Breast epithelium (tissue), 4 donors: ENCODE measurements around the gene CDH13. TPM values are rescaled to one million over a fixed set of nuclear protein-coding genes. Genes with fewer than 3 reads are reported as not detected.

ENCODE experiments used
- DNase-seq, 2 donors: peaks; one replicate each; pipeline ENCODE4 v3.0.0-alpha.2; 2019; ENCODE audit warnings: low spot score in 2 of 2
- H3K27ac ChIP-seq, 2 donors: fragments of 200-600 bp; sonication (generic) in 1 of 2; one replicate each; pipeline ENCODE4 v1.5.1; 2016 to 2019; ENCODE audit warnings: mild to moderate bottlenecking in 1 of 2
- H3K27me3 ChIP-seq, 2 donors: fragments of 200-600 bp; sonication (generic) in 1 of 2; one replicate each; pipeline versions ENCODE4 v1.5.1 to v1.6.0; 2017 to 2019; ENCODE audit warnings: control low read depth in 1 of 2, mild to moderate bottlenecking in 1 of 2
- H3K36me3 ChIP-seq: fragments of 200-600 bp; one replicate; pipeline ENCODE4 v1.5.1; 2019
- H3K4me1 ChIP-seq, 2 donors: fragments of 200-600 bp; sonication (generic); one replicate each; pipeline ENCODE4 v1.5.1; 2016 to 2019; ENCODE audit warnings: control low read depth in 1 of 2
- H3K4me3 ChIP-seq, 3 donors: fragments of 200-600 bp; sonication (generic); 1 replicate in 2 of 3; 2 replicates in 1 of 3; pipeline ENCODE4 v1.5.1; 2016 to 2019; ENCODE audit warnings: mild to moderate bottlenecking in 3 of 3, moderate library complexity in 2 of 3
- H3K9me3 ChIP-seq, 2 donors: fragments of 200-600 bp; sonication (generic) in 1 of 2; one replicate each; pipeline ENCODE4 v1.5.1; 2016 to 2019; ENCODE audit warnings: control low read depth in 1 of 2
- POLR2A ChIP-seq: fragments of 450-650 bp; IDR thresholded peaks from one replicate; pipeline ENCODE4 v1.6.1; 2016; ENCODE audit warnings: antibody characterized with exemption, mild to moderate bottlenecking, moderate library complexity
- POLR2AphosphoS5 ChIP-seq, 3 donors: sonication (generic); formaldehyde crosslinking; IDR thresholded peaks; one replicate each; pipeline ENCODE4 v1.6.1; 2017; ENCODE audit warnings: antibody characterized with exemption in 3 of 3
- intact Hi-C: fragments of 100-400 bp; cut with DNase I; formaldehyde crosslinking; loops from one replicate; pipeline ENCODE4 v1.15.1; 2023; ENCODE audit warnings: low total_unique reads
- total RNA-seq, 3 donors: library from RNA; depleted of rRNA; stranded (reverse); fragments of >200 nt; gene quantifications; one replicate each; pipeline ENCODE4 v1.1.0, GENCODE V29; 2016
- TF ChIP-seq, protein P1 (sequence below), 3 donors: fragments of 450-650 bp; IDR thresholded peaks; one replicate each; pipeline ENCODE4 v1.5.1; 2016 to 2017; ENCODE audit warnings: antibody characterized with exemption in 3 of 3, mild to moderate bottlenecking in 3 of 3, moderate library complexity in 3 of 3

Gene CDH13
- total RNA-seq, 3 donors from 2014 or later = 6.0 to 13.1 (median 11.5) TPM

DNA sequence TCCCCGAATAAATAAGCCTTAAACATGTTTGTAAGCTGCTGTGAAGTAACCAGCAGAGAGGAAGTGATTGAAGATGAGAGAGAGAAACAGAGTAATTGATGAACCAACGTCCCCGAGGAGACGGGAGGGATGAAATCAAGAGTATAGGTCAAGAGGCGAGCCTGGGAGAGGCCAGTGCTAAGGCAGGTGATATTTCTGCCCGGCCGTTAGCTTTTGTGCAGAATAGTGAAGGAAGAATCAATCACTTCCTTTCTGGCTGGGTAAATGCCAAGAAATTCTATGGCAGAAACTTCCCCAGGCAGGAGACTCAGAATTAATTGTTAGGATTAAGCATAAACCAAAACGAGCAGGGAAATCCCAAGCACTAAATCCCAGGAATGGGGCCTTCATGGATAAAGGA lies 273.8 kb downstream of the CDH13 start:
- intact Hi-C loops = no loop called here
- no peaks in the 10 kb centered on the region for H3K9me3 ChIP-seq
- H3K4me3 ChIP-seq = no peak overlapping the region
- H3K4me1 ChIP-seq = no peaks in the 10 kb centered on the region
- H3K36me3 ChIP-seq = no peaks in the 10 kb centered on the region
- TF ChIP-seq POLR2A = no peak
- TF ChIP-seq, protein P1, sequence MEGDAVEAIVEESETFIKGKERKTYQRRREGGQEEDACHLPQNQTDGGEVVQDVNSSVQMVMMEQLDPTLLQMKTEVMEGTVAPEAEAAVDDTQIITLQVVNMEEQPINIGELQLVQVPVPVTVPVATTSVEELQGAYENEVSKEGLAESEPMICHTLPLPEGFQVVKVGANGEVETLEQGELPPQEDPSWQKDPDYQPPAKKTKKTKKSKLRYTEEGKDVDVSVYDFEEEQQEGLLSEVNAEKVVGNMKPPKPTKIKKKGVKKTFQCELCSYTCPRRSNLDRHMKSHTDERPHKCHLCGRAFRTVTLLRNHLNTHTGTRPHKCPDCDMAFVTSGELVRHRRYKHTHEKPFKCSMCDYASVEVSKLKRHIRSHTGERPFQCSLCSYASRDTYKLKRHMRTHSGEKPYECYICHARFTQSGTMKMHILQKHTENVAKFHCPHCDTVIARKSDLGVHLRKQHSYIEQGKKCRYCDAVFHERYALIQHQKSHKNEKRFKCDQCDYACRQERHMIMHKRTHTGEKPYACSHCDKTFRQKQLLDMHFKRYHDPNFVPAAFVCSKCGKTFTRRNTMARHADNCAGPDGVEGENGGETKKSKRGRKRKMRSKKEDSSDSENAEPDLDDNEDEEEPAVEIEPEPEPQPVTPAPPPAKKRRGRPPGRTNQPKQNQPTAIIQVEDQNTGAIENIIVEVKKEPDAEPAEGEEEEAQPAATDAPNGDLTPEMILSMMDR (IDR thresholded peaks at IDR 0.05) = no peak
- no peak for TF ChIP-seq POLR2AphosphoS5 (IDR thresholded peaks at IDR 0.05)
- no peak for DNase-seq
- no peak overlapping the region for H3K27ac ChIP-seq
- no peaks in the 10 kb centered on the region for H3K27me3 ChIP-seq

DNA sequence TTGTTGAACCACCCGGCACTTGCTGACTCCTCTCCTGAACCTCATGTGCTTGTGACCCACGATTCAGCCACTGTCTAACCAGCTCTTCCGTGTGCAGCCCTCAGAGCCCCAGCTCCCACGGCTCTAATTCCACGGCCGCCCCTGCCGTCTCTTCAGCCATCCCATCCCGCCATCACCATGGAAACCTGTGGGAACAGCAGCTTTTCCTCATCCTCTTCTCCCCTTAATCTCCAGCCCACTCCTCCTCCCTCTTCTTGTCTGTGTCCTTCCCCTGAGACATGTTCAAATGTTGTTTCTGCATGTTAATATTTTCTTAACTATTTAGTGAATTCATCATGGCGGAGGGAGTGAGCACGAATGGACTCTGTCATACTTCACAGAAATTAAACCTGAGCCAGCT lies 285.2 kb downstream of the CDH13 start:
- H3K36me3 ChIP-seq = no peaks in the 10 kb centered on the region
- no peak overlapping the region for H3K27ac ChIP-seq
- no peaks in the 10 kb centered on the region for H3K27me3 ChIP-seq
- TF ChIP-seq, protein P1 (IDR thresholded peaks at IDR 0.05) = no peak
- TF ChIP-seq POLR2AphosphoS5 (IDR thresholded peaks at IDR 0.05) = no peak
- TF ChIP-seq POLR2A = no peak
- intact Hi-C loops = no loop called here
- no peak overlapping the region for H3K4me3 ChIP-seq
- no peaks in the 10 kb centered on the region for H3K9me3 ChIP-seq
- H3K4me1 ChIP-seq = no peaks in the 10 kb centered on the region
- no peak for DNase-seq

DNA sequence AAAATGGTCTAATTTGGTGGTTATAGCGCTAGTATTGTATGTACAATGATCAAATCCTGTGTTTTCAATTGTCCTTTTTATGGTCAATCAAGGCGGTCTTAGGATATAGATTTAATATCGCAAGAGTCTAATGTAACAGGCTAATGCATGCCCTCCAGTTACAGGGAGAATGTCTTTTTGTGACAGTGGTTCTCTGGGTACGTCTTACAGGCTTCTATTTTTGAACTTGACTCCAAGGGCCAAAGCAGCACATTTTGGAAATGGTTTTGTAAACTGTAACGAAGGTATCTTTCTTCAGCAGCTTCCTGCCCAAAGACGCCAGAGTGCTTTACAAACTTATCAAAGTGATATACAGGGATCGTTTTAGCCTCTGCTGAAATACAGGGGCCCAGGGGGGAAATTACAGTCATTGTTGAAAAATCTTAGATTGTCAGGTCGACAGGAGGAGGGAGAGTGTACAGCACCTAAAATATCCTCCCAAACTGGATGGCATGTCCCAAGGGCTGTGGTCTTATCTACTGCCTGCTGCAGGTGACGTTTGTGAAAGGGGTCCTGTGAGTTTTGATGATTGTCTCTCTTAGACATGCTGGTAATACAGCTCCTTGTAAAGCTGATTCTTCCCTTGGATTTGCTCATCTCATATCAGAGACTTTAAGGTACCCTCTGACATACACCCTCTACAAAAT lies 288.5 kb downstream of the CDH13 start:
- H3K4me3 ChIP-seq = no peak overlapping the region
- no peaks in the 10 kb centered on the region for H3K4me1 ChIP-seq
- no peaks in the 10 kb centered on the region for H3K9me3 ChIP-seq
- no peaks in the 10 kb centered on the region for H3K27me3 ChIP-seq
- no peaks in the 10 kb centered on the region for H3K36me3 ChIP-seq
- intact Hi-C loops = no loop called here
- no peak overlapping the region for H3K27ac ChIP-seq
- DNase-seq = no peak
- TF ChIP-seq POLR2AphosphoS5 (IDR thresholded peaks at IDR 0.05) = no peak
- TF ChIP-seq POLR2A = no peak
- TF ChIP-seq, protein P1 (IDR thresholded peaks at IDR 0.05) = no peak

DNA sequence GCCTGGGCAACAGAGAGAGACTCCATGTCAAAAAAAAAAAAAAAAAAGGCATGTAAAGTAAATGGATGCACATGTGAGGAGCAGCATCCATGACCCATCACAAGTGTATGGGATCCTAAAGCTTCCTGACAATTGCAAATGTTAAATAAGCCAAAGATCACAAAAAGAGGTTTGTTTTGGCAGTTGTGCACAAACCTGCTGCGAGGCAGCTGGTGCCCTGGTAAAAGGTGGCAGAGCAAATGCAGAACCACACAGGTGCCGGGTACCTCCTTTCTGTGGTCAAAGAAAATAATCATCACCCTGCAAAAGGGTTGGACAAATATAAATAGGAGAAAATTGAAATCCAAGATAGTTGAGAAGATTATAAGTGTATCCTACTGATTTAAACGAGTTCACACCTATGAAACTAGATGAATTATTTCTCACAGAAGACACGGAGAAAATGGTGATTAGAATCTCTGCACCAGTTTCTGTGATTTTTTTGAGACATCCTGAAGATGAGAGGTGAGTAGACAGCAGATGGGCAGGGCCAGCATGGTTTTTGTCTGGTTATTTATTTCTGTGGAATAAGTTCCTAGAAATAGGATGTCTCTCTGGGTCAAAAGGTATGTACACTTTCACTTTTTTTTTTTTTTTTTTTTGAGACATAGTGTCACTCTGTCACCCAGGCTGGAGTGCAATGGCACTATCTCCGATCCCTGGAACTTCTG lies 291.3 kb downstream of the CDH13 start:
- intact Hi-C loops = no loop called here
- H3K27me3 ChIP-seq = no peaks in the 10 kb centered on the region
- no peak overlapping the region for H3K4me3 ChIP-seq
- DNase-seq = no peak
- no peak overlapping the region for H3K27ac ChIP-seq
- TF ChIP-seq, protein P1 (IDR thresholded peaks at IDR 0.05) = no peak
- TF ChIP-seq POLR2A (no peak), POLR2AphosphoS5 (IDR thresholded peaks at IDR 0.05) (no peak)
- no peaks in the 10 kb centered on the region for H3K4me1 ChIP-seq
- H3K9me3 ChIP-seq = no peaks in the 10 kb centered on the region
- no peaks in the 10 kb centered on the region for H3K36me3 ChIP-seq

- intact Hi-C loops = loop anchor here (10.0 kb wide), 1 partner anchor 979 kb away; no protein-coding TSS in a partner anchor
- TF ChIP-seq POLR2A = no peak
- TF ChIP-seq POLR2AphosphoS5 (IDR thresholded peaks at IDR 0.05) = no peak
- TF ChIP-seq, protein P1 (IDR thresholded peaks at IDR 0.05) = no peak
- no peak for DNase-seq
These were observed 297.5 kb downstream of the CDH13 start for GRCh38 chr16:82924075-82924854.

More at GRCh38 chr16:82924075-82924854, 297.5 kb downstream of the CDH13 start:
- H3K9me3 ChIP-seq = peaks cover 0 to 5% of the 10 kb centered on the region in 2 donors
- H3K27ac ChIP-seq = no peak overlapping the region
- no peaks in the 10 kb centered on the region for H3K36me3 ChIP-seq
- no peaks in the 10 kb centered on the region for H3K4me1 ChIP-seq
- no peaks in the 10 kb centered on the region for H3K27me3 ChIP-seq
- no peak overlapping the region for H3K4me3 ChIP-seq
